ENCODE data around the gene PAXX.

- TF ChIP-seq CTCF (IDR thresholded peaks at IDR 0.05): peak in 1 of 6 experiments; percentile 12
- TF ChIP-seq EP300 (IDR thresholded peaks at IDR 0.05): no peak
These were observed 5.6 kb downstream of the PAXX start for GRCh38 chr9:136997830-136998234.
